Adipose tissue (tissue), 3 donors: Measurements from ENCODE around the gene SURF2. TPM values are rescaled to one million over a fixed set of nuclear protein-coding genes. Genes with fewer than 3 reads are reported as not detected.
"Not testable (repeated sequence)": the region's sequence is repeated elsewhere in the genome, so short reads cannot be mapped to it uniquely, and the experiment has no call there.

Experiments
- H3K27ac ChIP-seq: one replicate; pipeline ENCODE4 v1.5.1; 2013; ENCODE audit warnings: low read depth, low read length
- WGBS, 3 donors: extraction: QIAGEN DNeasy Blood & Tissue Kit; methylation state at CpG; one replicate each; pipeline ENCODE4 v1.1.7; 2013; 5-methylcytosine and 5-hydroxymethylcytosine counted together
- polyA plus RNA-seq, 3 donors: library from polyadenylated mRNA; stranded (reverse); fragments of 200-250 nt; gene quantifications; one replicate each; pipeline ENCODE4 v1.2.3, GENCODE V29; 2013
- donor health status: healthy with polysubstance abuse.
- donor health status: Bipolar disorder and iron deficiency.
- donor health status: healthy.

The SURF2 gene
- polyA plus RNA-seq, 3 donors: 21.9 to 32.1 (median 27.8) TPM

DNA sequence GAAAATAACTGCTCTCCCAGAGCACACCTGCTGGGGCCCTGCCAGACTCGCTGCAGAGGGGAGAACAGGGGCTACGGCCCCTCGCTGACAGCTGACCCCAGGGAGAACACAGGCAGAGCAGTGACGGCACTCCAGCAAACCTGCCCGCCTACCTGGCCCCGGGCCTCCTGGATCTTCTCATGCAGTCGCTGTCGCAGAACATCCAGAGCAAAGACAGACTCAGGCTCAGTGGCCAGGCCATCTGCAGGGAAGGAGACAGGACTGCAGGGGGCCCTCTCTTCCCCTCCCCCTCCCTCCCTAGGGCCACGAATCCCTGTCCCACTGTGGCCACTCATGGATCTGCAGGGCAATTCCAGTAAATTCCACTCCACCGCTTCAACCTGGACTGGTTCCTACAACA is 22.8 kb upstream of the SURF2 start:
- 85 to 89% (median 89%) methylated on average over 8 to 10 of the region's 10 CpGs for WGBS, 3 donors

DNA sequence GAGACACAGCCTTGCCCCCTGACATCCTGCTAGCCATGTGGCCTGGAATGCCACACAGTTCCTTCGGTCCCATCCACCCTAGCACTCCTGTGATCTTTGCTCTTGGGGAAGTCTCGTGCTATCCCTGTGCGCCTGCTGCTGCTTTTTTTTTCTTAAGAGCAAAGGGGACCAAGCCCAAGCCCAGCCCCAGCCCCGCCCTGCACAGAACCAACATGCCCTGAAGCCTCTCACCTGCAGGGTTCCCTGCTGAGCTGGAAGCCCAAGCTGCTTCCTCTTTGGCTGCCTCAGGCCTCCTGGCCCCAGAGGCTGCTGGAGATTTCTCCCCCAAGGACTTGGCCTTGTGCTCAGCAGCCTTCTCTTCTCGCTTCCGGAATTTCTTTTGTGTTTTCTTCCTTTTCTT is 22.2 kb upstream of the SURF2 start:
- no peak overlapping the region for H3K27ac ChIP-seq
- WGBS, 3 donors: 81 to 91% (median 86%) methylated on average over 6 of the region's 6 CpGs

More for the DNA sequence above, 22.8 kb upstream of the SURF2 start:
- no peak overlapping the region for H3K27ac ChIP-seq

GRCh38 chr9:133334888-133335287 is 21.5 kb upstream of the SURF2 start:
- WGBS, 3 donors: 73 to 77% (median 74%) methylated on average over 11 of the region's 11 CpGs

GRCh38 chr9:133335924-133336811 is 20.2 kb upstream of the SURF2 start, which contains the start of gene SURF6:
Gene SURF6, minus strand, starts transcription at chr9:133336188. Its CDS starts 56 bp downstream, at chr9:133336132.
- 3 to 6% (median 5%) methylated on average over 69 to 70 of the region's 70 CpGs for WGBS, 3 donors
- H3K27ac ChIP-seq: no peak within 1 kb of the TSS

More at GRCh38 chr9:133334888-133335287, 21.5 kb upstream of the SURF2 start:
- H3K27ac ChIP-seq: not testable (repeated sequence)

DNA sequence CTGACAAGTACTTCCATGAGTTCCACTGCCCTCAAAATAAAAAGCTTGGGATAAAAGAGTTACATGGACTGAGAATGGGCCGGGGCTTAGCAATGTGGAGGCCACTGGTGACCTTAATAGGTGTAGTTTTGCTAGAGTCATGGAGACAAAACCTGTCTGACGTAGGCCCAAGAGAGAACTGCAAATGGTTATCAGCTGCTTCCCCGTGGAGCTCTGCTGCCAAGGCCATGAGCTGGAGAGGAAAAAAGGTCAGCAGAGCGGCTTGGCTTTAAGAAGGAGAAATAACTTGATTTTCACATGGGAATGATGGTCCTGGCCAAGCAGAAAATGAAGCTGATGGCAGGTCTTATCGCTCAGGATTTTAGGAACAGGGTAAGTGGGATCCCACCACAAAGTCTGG is 16.7 kb upstream of the SURF2 start:
- H3K27ac ChIP-seq: no peak overlapping the region
- WGBS, 3 donors: 62 to 74% (median 72%) methylated on average over 5 of the region's 5 CpGs

- H3K27ac ChIP-seq: no peak overlapping the region
- WGBS, 3 donors: 34 to 83% (median 48%) methylated on average over 3 of the region's 3 CpGs
Measured at GRCh38 chr9:133340256-133340655, 16.1 kb upstream of the SURF2 start.

- 75 to 95% (median 75%) methylated on average over 13 of the region's 13 CpGs for WGBS, 3 donors
- no peak overlapping the region for H3K27ac ChIP-seq
Measured at GRCh38 chr9:133340916-133341315, 15.4 kb upstream of the SURF2 start.

DNA sequence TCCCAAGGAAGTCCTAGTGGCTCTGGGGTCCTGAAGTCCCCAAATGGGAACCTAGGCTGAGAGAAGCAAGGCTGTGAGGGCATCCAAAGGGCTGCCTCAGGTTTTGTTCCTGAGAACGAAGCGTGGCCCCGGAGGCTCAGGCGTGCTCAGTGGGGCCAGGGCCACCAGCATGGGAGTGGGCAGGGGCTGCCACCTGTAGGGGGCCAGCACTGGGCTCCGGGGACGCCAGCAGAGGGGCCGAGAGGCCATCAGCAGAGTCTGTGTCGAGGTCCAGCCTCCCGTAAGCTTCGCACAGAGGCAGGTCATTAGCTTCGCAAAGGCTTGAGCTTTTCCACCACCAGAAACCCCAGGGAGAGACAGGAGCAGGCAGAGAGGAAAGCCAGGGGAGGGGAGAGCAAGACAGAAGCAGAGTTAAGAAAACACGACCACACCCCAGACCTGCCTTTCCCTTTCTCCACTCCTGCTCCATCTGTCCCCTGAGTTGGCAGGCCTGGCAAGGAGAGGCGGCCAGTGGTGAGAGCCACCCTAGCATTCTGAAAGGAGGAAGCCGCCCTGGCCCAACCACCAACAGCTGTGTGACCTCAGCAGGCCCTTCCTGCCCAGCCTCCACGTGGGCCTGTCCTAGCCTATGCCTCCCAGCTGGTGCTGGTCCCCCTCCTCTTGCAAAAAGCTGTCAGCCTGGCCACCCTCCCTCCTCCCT is 14.8 kb upstream of the SURF2 start:
- no peak overlapping the region for H3K27ac ChIP-seq
- WGBS, 3 donors: 73 to 88% (median 82%) methylated on average over 15 of the region's 15 CpGs

DNA sequence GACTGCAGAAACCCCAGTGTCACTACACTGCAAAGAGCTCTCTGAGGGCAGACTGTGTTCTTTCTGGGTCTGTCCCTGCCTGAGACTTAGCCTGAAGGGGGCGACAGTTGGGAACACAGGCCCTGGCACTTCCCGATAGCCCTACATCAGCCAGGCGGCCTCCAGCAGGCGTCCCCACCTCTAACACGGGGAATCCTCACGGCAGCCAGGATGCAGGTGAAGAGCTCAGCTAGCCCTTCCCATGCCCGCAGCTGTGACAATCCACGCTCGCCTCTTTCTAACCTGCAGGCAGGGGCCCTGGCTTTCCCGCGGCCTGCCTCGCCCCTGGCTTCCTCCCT is 14.3 kb upstream of the SURF2 start:
- H3K27ac ChIP-seq: no peak overlapping the region
- WGBS, 3 donors: 72 to 87% (median 75%) methylated on average over 12 of the region's 12 CpGs

DNA sequence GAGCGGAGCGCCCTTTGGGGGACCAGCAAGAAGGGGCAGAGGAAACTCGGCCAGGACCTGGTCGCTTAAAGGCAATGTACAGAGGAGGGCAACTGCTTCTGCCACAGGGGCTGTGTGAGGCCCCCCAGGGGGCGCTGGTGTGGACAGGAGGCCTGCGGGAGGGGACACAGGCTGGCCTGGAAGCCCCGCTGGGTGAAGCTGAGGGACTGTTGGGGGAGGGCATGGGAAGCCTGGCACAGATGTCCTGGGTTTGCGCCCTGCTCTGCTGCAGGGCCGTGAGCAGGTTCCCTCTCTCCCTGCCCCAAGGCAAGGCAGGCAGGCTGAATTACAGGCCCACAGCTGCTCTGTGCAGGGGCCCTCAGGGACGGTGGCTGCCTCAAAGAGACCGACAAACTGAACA is 13.8 kb upstream of the SURF2 start:
- 83 to 91% (median 85%) methylated on average over 11 of the region's 11 CpGs for WGBS, 3 donors
- H3K27ac ChIP-seq: no peak overlapping the region

- 93 to 95% (median 94%) methylated on average over 19 of the region's 19 CpGs for WGBS, 3 donors
- no peak overlapping the region for H3K27ac ChIP-seq
Measured at GRCh38 chr9:133344071-133344470, 12.3 kb upstream of the SURF2 start.

GRCh38 chr9:133344979-133345378 is 11.4 kb upstream of the SURF2 start:
- 94 to 96% (median 95%) methylated on average over 12 of the region's 12 CpGs for WGBS, 3 donors

DNA sequence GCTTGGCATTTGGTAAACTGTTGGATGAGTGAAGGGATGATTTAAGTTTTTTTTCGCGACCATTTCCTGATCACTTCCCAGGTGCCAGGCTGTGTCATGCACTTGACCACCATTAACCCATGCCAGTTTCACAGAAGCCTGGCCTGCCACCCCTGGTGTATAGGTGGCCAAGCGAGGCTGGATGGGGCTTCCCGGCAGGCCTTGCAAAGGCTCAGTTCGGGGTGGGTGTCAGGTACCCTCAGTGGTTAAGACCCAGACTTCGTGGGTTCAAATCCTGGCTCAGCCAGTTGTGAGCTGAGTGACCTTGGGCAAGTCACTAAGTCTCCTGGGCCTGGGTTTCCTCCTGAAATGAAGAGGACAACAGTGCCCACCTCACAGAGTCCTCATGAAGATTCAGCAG is 10.8 kb upstream of the SURF2 start:
- no peak overlapping the region for H3K27ac ChIP-seq
- WGBS, 3 donors: 91 to 95% (median 93%) methylated on average over 6 of the region's 6 CpGs

More at GRCh38 chr9:133344979-133345378, 11.4 kb upstream of the SURF2 start:
- H3K27ac ChIP-seq: no peak overlapping the region

GRCh38 chr9:133346021-133346785 is 10.1 kb upstream of the SURF2 start:
- WGBS, 3 donors: 69 to 76% (median 70%) methylated on average over 15 of the region's 15 CpGs
- H3K27ac ChIP-seq: no peak overlapping the region

- WGBS, 3 donors: 0 to 1% (median 0%) methylated on average over 34 to 41 of the region's 41 CpGs
- H3K27ac ChIP-seq: no peak overlapping the region
Measured at GRCh38 chr9:133347515-133347984, 8.8 kb upstream of the SURF2 start.

DNA sequence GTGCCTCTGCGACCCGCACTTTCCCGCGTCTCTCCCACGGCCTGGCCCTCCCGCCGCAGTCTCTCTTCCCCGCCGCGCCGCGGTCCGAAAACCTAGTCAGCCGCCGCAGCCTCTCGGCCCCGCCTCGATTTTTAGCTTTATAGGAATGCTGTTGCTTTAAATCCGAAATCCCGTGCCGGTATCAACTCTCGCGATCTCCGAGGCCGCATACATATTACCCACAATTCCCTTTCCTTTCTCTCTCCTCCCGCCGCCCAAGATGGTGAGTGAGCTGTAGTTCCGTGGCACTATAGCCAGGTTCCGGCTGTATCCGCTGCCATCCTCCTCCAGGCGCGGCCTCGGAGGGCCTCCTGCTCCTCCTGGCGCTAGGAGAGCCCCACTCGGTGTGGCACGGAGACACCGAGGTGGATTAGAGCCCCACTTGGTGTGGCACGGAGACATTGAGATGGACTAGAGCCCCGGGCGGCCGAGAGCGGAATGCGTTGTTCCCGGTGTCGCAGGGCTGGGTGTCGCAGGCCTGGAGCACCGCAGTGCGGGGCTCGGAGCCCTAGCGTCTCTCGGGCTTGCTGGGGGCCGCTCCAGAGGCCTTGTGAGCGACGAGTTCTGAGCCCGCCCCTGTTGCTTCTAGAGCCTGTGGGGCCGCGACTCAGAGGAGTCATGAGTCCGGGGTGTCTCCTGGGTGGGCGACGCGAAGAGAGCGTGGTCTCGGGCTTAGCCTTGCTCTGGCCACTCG is 8.2 kb upstream of the SURF2 start, which contains the start of the genes MED22 and RPL7A:
Gene MED22, minus strand, starts transcription at position 147 of the 733 bp plus-strand sequence. CDS start 1,469 bp downstream, outside the sequence.
Gene RPL7A, plus strand, starts transcription at position 234 of the 733 bp plus-strand sequence. Its CDS starts 26 bp downstream, at position 260.
- 0% methylated on average over 60 to 64 of the region's 64 CpGs for WGBS, 3 donors

GRCh38 chr9:133348718-133349573 is 7.4 kb upstream of the SURF2 start:
- H3K27ac ChIP-seq: no peak overlapping the region

More for the DNA sequence above, 8.2 kb upstream of the SURF2 start, which contains the start of the genes MED22 and RPL7A:
- no peak within 1 kb of the TSS for H3K27ac ChIP-seq

More at GRCh38 chr9:133348718-133349573, 7.4 kb upstream of the SURF2 start:
- 10 to 20% (median 20%) methylated on average over 25 of the region's 25 CpGs for WGBS, 3 donors
